ENCODE measurements around the gene KCNJ10.

Gene KCNJ10

GRCh38 chr1:160024195-160024905, 45.6 kb downstream of the KCNJ10 start:
- no peak for DNase-seq (ENCODE audit: low spot score)

- no peak for DNase-seq (ENCODE audit: low spot score)
Observed at GRCh38 chr1:160022330-160023310, 47.3 kb downstream of the KCNJ10 start.

GRCh38 chr1:160021376-160022074, 48.4 kb downstream of the KCNJ10 start:
- DNase-seq (ENCODE audit: low spot score), result no peak

- no peak for DNase-seq (ENCODE audit: low spot score)
Observed at GRCh38 chr1:160020196-160020595, 49.8 kb downstream of the KCNJ10 start.

- DNase-seq (ENCODE audit: low spot score), result peak; percentile 70
Observed at GRCh38 chr1:160018900-160019299, 51.1 kb downstream of the KCNJ10 start.

GRCh38 chr1:160018347-160018746, 51.6 kb downstream of the KCNJ10 start:
- no peak for DNase-seq (ENCODE audit: low spot score)

- DNase-seq (ENCODE audit: low spot score), result no peak
Observed at GRCh38 chr1:160017592-160017991, 52.4 kb downstream of the KCNJ10 start.

- no peak for DNase-seq (ENCODE audit: low spot score)
Observed at GRCh38 chr1:160011781-160012180, 58.2 kb downstream of the KCNJ10 start.

GRCh38 chr1:160009801-160010200, 60.2 kb downstream of the KCNJ10 start:
- no peak for DNase-seq (ENCODE audit: low spot score)

GRCh38 chr1:160009081-160009480, 60.9 kb downstream of the KCNJ10 start:
- DNase-seq (ENCODE audit: low spot score), result no peak

GRCh38 chr1:160007577-160008200, 62.3 kb downstream of the KCNJ10 start:
- DNase-seq (ENCODE audit: low spot score), result peak; percentile 28

GRCh38 chr1:160006312-160006940, 63.5 kb downstream of the KCNJ10 start:
- DNase-seq (ENCODE audit: low spot score), result peak; percentile 81

GRCh38 chr1:160005070-160005469, 64.9 kb downstream of the KCNJ10 start:
- DNase-seq (ENCODE audit: low spot score), result no peak

GRCh38 chr1:160004425-160004824, 65.5 kb downstream of the KCNJ10 start:
- DNase-seq (ENCODE audit: low spot score), result no peak

GRCh38 chr1:160004001-160004400, 66.0 kb downstream of the KCNJ10 start:
- no peak for DNase-seq (ENCODE audit: low spot score)

- no peak for DNase-seq (ENCODE audit: low spot score)
Observed at GRCh38 chr1:160001440-160001839, 68.5 kb downstream of the KCNJ10 start.

- DNase-seq (ENCODE audit: low spot score), result peak; percentile 19
Observed at GRCh38 chr1:159999204-159999603, 70.8 kb downstream of the KCNJ10 start.

- DNase-seq (ENCODE audit: low spot score), result peak; percentile 87
Observed at GRCh38 chr1:159996653-159997052, 73.3 kb downstream of the KCNJ10 start.

- DNase-seq (ENCODE audit: low spot score), result no peak
Observed at GRCh38 chr1:159994896-159995295, 75.1 kb downstream of the KCNJ10 start.

- DNase-seq (ENCODE audit: low spot score), result no peak
Observed at GRCh38 chr1:159993911-159994310, 76.0 kb downstream of the KCNJ10 start.

- no peak for DNase-seq (ENCODE audit: low spot score)
Observed at GRCh38 chr1:159992161-159992560, 77.8 kb downstream of the KCNJ10 start.
